ENCODE results near the gene DIDO1. TPM values are rescaled to one million over a fixed set of nuclear protein-coding genes. Genes with fewer than 3 reads are reported as not detected.

The DIDO1 gene
- total and polyA plus RNA-seq, 2 donors (not counting 1 experiment from before 2014, with no cell fraction given): 57.6 to 124 TPM

- 81% methylated on average over 12 of the region's 13 CpGs for WGBS (ENCODE audit: insufficient coverage)
- no peak overlapping the region for H2AFZ ChIP-seq (ENCODE audit: insufficient read depth, low read depth, low read length, poor library complexity, severe bottlenecking)
- H3K36me3 ChIP-seq (replicated peaks in 1 of 2; ENCODE audit: control extremely low read depth in 1 of 2, control insufficient read depth in 1 of 2, extremely low read depth in 1 of 2, insufficient read depth in 2 of 2, low read length in 1 of 2): peaks cover 2 to 61% of the 10 kb centered on the region in 2 experiments
- no peak for DNase-seq
- no peaks in the 10 kb centered on the region for H3K79me2 ChIP-seq (ENCODE audit: control insufficient read depth, insufficient read depth, low read length)
- H3K4me1 Mint-ChIP-seq: no peaks in the 10 kb centered on the region
- H3K27ac Mint-ChIP-seq: no peak overlapping the region
- H3K4me3 ChIP-seq (ENCODE audit: control extremely low read depth in 1 of 5, extremely low read depth in 1 of 5, insufficient read depth in 1 of 5, low read depth in 2 of 5, low read length in 4 of 5): no peak overlapping the region
- H3K27ac ChIP-seq (ENCODE audit: low read length in 2 of 2): no peak overlapping the region
- no peaks in the 10 kb centered on the region for H3K27me3 ChIP-seq (replicated peaks in 1 of 4; ENCODE audit: control extremely low read depth in 1 of 4, control insufficient read depth in 3 of 4, insufficient read depth in 4 of 4, low read length in 3 of 4)
- H3K27me3 Mint-ChIP-seq: no peaks in the 10 kb centered on the region
- TF ChIP-seq, protein P1, sequence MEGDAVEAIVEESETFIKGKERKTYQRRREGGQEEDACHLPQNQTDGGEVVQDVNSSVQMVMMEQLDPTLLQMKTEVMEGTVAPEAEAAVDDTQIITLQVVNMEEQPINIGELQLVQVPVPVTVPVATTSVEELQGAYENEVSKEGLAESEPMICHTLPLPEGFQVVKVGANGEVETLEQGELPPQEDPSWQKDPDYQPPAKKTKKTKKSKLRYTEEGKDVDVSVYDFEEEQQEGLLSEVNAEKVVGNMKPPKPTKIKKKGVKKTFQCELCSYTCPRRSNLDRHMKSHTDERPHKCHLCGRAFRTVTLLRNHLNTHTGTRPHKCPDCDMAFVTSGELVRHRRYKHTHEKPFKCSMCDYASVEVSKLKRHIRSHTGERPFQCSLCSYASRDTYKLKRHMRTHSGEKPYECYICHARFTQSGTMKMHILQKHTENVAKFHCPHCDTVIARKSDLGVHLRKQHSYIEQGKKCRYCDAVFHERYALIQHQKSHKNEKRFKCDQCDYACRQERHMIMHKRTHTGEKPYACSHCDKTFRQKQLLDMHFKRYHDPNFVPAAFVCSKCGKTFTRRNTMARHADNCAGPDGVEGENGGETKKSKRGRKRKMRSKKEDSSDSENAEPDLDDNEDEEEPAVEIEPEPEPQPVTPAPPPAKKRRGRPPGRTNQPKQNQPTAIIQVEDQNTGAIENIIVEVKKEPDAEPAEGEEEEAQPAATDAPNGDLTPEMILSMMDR (IDR thresholded peaks at IDR 0.05): no peak
- TF ChIP-seq EZH2 (IDR thresholded peaks at IDR 0.05; ENCODE audit: borderline replicate concordance, insufficient read depth, low read depth, low read length, poor library complexity, severe bottlenecking): no peak
- no peaks in the 10 kb centered on the region for H3K9me3 ChIP-seq (ENCODE audit: control extremely low read depth in 1 of 3, control insufficient read depth in 2 of 3, insufficient read depth in 1 of 3, low read length in 2 of 3)
- no peak overlapping the region for H3K4me2 ChIP-seq (replicated peaks; ENCODE audit: low read depth, low read length, poor library complexity, severe bottlenecking)
- H3K4me1 ChIP-seq (ENCODE audit: control insufficient read depth in 2 of 2, insufficient read depth in 2 of 2, low read length in 2 of 2): no peaks in the 10 kb centered on the region
- ChIA-PET CTCF (no interaction called here), POLR2A (no interaction called here)
- H3K9me3 Mint-ChIP-seq (ENCODE audit: insufficient read depth): no peaks in the 10 kb centered on the region
- intact Hi-C loops (cut with micrococcal nuclease): no loop called here
- H4K20me1 ChIP-seq (ENCODE audit: control insufficient read depth, insufficient read depth, low read length, poor library complexity, severe bottlenecking): peaks cover 22% of the 10 kb centered on the region
- no peak overlapping the region for H3K9ac ChIP-seq (ENCODE audit: low read length)
- H3K4me3 Mint-ChIP-seq: no peak overlapping the region
- ATAC-seq (ENCODE audit: low read depth): no peak
Measured at GRCh38 chr20:62887152-62887859, 39.0 kb downstream of the DIDO1 start.

DNA sequence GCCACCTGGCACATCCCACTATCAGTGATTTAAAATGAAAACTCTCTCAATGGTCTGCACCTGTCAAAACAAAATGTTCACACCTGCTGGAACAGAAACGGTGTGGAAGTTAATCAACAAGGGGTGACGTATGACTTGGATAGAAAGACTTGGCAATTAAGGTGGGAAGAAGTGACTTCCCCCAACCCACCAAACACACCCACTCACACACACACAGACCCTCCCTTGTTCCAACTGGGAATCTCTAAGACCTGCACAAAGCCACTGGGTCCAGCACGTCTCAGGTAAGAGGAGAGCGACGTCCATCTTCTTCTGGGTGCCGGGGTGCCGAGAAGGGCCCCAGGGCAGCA is 39.6 kb downstream of the DIDO1 start:
- Histone ChIP-seq H3K27ac (ENCODE audit: low read length in 2 of 2) (no peak overlapping the region), H3K4me2 (replicated peaks; ENCODE audit: low read depth, low read length, poor library complexity, severe bottlenecking) (no peak overlapping the region), H2AFZ (ENCODE audit: insufficient read depth, low read depth, low read length, poor library complexity, severe bottlenecking) (no peak overlapping the region), H3K79me2 (ENCODE audit: control insufficient read depth, insufficient read depth, low read length) (no peaks in the 10 kb centered on the region), H3K27me3 (replicated peaks in 1 of 4; ENCODE audit: control extremely low read depth in 1 of 4, control insufficient read depth in 3 of 4, insufficient read depth in 4 of 4, low read length in 3 of 4) (no peaks in the 10 kb centered on the region), H3K4me1 (ENCODE audit: control insufficient read depth in 2 of 2, insufficient read depth in 2 of 2, low read length in 2 of 2) (no peaks in the 10 kb centered on the region), H3K36me3 (replicated peaks in 1 of 2; ENCODE audit: control extremely low read depth in 1 of 2, control insufficient read depth in 1 of 2, extremely low read depth in 1 of 2, insufficient read depth in 2 of 2, low read length in 1 of 2) (peaks cover 2 to 58% of the 10 kb centered on the region in 2 experiments), H3K9me3 (ENCODE audit: control extremely low read depth in 1 of 3, control insufficient read depth in 2 of 3, insufficient read depth in 1 of 3, low read length in 2 of 3) (no peaks in the 10 kb centered on the region), H3K4me3 (ENCODE audit: control extremely low read depth in 1 of 5, extremely low read depth in 1 of 5, insufficient read depth in 1 of 5, low read depth in 2 of 5, low read length in 4 of 5) (no peak overlapping the region), H4K20me1 (ENCODE audit: control insufficient read depth, insufficient read depth, low read length, poor library complexity, severe bottlenecking) (peaks cover 21% of the 10 kb centered on the region), H3K9ac (ENCODE audit: low read length) (no peak overlapping the region)
- ATAC-seq (ENCODE audit: low read depth) (no peak), DNase-seq (no peak)
- intact Hi-C loops (cut with micrococcal nuclease): no loop called here
- Mint-ChIP-seq H3K4me1 (no peaks in the 10 kb centered on the region), H3K9me3 (ENCODE audit: insufficient read depth) (no peaks in the 10 kb centered on the region), H3K4me3 (no peak overlapping the region), H3K27ac (peak overlapping the region; percentile 15), H3K27me3 (no peaks in the 10 kb centered on the region)
- ChIA-PET POLR2A (interaction anchor here (0.6 kb wide), 1 partner anchor 83 kb away, joined by 5 read pairs; no protein-coding TSS in a partner anchor), CTCF (no interaction called here)
- 96% methylated on average over 5 of the region's 7 CpGs for WGBS (ENCODE audit: insufficient coverage)
- TF ChIP-seq EZH2 (IDR thresholded peaks at IDR 0.05; ENCODE audit: borderline replicate concordance, insufficient read depth, low read depth, low read length, poor library complexity, severe bottlenecking): no peak
- TF ChIP-seq, protein P1 (IDR thresholded peaks at IDR 0.05): no peak

Data from B cell (primary cell).